Activated T-helper 2 cell treated with anti-CD3 and anti-CD28 coated beads, Interferon-gamma antibody, Interleukin-2, Interleukin-4, amounts not matched to agents 10 μg/mL and 5 μg/mL and 100 μg/mL, durations not matched to agents 14 hours and 24 hours and 36 hours (primary cell): ENCODE measurements around the gene ZNF628. TPM values are rescaled to one million over a fixed set of nuclear protein-coding genes. Genes with fewer than 3 reads are reported as not detected.

ENCODE experiments used
- DNase-seq: peaks from one replicate; pipeline ENCODE4 v3.0.0; 2021; ENCODE audit warnings: low spot score
- H3K27ac Mint-ChIP-seq: one replicate; pipeline ENCODE4 v1.8.0; 2021; ENCODE audit warnings: mixed read lengths
- H3K27me3 Mint-ChIP-seq: one replicate; pipeline ENCODE4 v1.8.0; 2021; ENCODE audit warnings: low read depth, mixed read lengths
- H3K36me3 Mint-ChIP-seq: one replicate; pipeline ENCODE4 v1.8.0; 2021; ENCODE audit warnings: low read depth, mixed read lengths
- H3K4me1 Mint-ChIP-seq: one replicate; pipeline ENCODE4 v1.8.0; 2021; ENCODE audit warnings: low read depth, mixed read lengths
- H3K4me3 Mint-ChIP-seq: one replicate; pipeline ENCODE4 v1.8.0; 2021; ENCODE audit warnings: low read depth, mild to moderate bottlenecking, moderate library complexity, mixed read lengths
- H3K9me3 Mint-ChIP-seq: one replicate; pipeline ENCODE4 v1.8.0; 2021; ENCODE audit warnings: mixed read lengths
- intact Hi-C: fragments of 100-400 bp; cut with micrococcal nuclease; formaldehyde crosslinking; loops from one replicate; pipeline ENCODE4 v1.15.1; 2023
- total RNA-seq: library from RNA; stranded (reverse); gene quantifications from 2 replicates; pipeline ENCODE4 v1.2.3, GENCODE V29; 2022

Gene ZNF628
- total RNA-seq, 1 donor from 2014 or later = 8.6 TPM

DNA sequence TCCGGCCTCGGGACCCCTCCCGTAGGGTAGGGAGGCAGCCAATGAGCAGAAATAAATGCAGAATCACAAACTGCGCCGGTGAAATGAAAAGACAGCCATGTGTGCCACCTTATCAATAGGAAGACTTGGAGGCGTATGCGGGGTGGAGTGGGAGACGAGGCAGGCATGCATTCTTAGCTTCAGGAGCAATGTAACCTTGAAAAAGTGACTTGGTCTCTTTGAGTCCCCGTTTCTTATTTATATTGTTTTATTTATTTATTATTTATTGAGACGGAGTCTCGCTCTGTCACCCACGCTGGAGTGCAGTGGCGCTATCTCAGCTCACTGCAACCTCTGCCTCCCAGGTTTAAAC, 27.8 kb downstream of the ZNF628 start:
- Mint-ChIP-seq H3K27ac (no peak overlapping the region), H3K27me3 (peaks cover 5% of the 10 kb centered on the region), H3K36me3 (peaks cover 6% of the 10 kb centered on the region), H3K4me1 (peaks cover 15% of the 10 kb centered on the region), H3K4me3 (peak overlapping the region; percentile 75), H3K9me3 (peaks cover 8% of the 10 kb centered on the region)
- no peak for DNase-seq
- intact Hi-C loops = loop anchor here (5.0 kb wide), 1 partner anchor 362 kb away; no protein-coding TSS in a partner anchor

DNA sequence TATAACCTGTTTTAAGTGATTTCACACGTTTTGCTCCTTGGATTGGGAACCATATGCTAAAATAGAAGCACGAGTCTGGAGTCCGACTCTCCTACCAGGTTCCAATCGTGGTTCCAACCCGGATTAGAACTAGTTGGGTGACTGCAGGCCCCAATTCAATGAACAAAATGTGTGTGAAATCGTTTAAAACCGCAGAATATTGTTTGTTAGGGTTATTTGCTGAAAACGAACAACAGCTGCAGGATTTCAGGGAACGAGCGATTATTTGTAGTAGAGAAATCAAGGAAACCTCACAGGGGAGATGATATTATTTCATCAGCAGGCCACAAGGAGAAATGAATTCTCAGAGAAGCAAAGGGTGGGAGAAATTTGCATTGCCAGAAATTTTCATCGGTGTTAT, 28.6 kb downstream of the ZNF628 start:
- peaks cover 6% of the 10 kb centered on the region for H3K27me3 Mint-ChIP-seq

DNA sequence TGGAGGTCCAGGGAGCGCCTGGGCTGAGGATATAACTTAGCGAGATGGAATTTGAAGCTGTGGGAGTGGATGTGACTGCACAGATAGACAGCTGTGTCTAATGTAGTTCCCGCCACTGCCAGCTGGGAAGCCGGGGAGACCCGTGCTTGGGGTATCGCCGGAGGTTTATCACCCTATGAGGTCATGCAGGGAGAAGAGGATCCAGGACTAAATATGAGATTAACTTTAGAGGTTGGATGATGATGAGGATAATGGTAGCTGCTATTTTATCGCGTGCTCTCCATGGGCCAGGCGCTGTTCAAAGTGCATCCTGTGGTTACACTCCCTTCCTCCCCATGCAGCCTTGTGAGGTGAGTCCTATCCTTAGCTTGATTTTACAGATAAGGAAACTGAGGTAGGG, 31.7 kb downstream of the ZNF628 start:
- Mint-ChIP-seq H3K4me1 (peaks cover 6% of the 10 kb centered on the region), H3K9me3 (peaks cover 6% of the 10 kb centered on the region), H3K27ac (no peak overlapping the region), H3K27me3 (peaks cover 9% of the 10 kb centered on the region), H3K4me3 (no peak overlapping the region), H3K36me3 (peaks cover 5% of the 10 kb centered on the region)
- intact Hi-C loops = no loop called here
- DNase-seq = no peak

More for the DNA sequence above, 28.6 kb downstream of the ZNF628 start:
- H3K9me3 Mint-ChIP-seq = peaks cover 8% of the 10 kb centered on the region
- peaks cover 6% of the 10 kb centered on the region for H3K36me3 Mint-ChIP-seq
- no peak overlapping the region for H3K4me3 Mint-ChIP-seq
- H3K27ac Mint-ChIP-seq = no peak overlapping the region
- peaks cover 15% of the 10 kb centered on the region for H3K4me1 Mint-ChIP-seq
- intact Hi-C loops = loop anchor here (5.0 kb wide), 1 partner anchor 363 kb away; no protein-coding TSS in a partner anchor
- no peak for DNase-seq

DNA sequence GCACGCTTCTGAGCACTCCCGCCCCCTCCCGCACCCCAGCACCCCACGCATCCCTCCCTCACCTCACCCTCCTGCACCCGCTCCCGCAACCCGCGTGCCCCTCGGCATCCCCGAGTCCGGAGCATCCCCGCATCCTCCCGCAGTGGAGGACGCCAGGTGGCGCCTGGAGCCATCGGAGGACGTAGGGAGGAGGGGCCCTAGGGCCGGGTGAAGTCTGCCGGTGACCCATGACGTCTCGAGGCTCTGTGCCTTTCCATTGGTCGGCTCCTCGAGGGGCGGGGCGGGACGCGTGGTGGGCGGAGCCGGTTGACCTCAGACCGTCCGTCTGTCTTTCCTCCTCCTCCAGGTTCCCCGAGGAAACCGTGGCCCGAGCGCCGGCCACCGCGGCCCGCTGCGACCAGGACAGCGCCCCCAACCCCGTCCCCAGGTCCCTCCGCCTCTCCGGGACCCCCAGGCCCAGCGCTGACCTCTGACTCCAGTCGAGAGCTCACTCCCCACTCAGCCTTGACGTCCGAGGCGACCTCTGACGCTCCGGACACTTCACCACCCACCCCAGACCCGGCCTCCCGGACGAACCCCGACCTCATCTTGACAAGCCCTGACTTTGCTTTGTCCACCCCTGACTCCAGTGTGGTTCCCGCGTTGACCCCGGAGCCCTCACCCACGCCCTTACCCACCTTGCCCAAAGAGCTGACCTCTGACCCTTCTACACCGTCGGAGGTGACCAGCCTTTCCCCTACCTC, 40.6 kb downstream of the ZNF628 start:
- H3K27ac Mint-ChIP-seq = peak overlapping the region; percentile 59

DNA sequence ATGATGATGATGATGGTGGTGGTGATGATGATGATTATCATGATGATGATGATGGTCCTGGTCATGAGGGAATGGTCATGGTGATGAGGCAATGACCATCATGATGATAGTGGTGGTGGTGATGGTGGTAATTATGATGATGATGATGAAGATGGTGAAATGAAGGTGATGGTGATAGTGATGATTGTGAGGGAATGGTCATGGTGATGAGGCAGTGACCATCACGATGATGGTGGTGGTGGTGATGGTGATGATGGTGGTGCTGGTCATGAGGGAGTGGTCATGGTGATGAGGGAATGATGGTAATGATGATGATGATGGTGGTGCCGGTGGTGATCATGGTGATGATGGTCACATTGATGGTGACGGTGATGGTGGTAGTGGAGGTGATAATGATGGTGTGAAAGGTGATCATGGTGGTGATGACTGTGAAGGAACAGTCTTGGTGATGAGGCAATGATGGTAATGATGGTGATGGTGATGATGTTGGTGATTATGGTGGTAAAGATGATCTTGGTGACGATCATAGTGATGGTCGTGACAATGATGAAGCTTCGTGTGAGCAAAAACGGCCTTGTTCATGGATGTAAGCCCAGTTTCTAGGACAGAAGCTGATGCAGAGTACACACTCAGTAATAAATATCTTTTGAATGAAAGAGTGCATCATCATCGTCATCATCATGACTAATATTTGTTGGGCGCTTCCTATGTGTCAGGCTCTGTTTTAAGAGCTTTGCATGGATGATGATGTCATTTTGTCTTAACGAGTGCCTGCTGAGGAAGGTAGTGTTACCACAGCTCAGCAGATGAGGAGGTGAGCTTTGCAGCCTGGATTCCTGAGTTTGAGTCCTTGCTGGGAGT, 43.3 kb downstream of the ZNF628 start:
- no peak overlapping the region for H3K27ac Mint-ChIP-seq
- no peaks in the 10 kb centered on the region for H3K9me3 Mint-ChIP-seq
- H3K4me1 Mint-ChIP-seq = peaks cover 2% of the 10 kb centered on the region
- no peak for DNase-seq
- no peak overlapping the region for H3K4me3 Mint-ChIP-seq
- H3K36me3 Mint-ChIP-seq = no peaks in the 10 kb centered on the region
- no peaks in the 10 kb centered on the region for H3K27me3 Mint-ChIP-seq
- intact Hi-C loops = no loop called here

More for the DNA sequence above, 40.6 kb downstream of the ZNF628 start:
- intact Hi-C loops = loop anchor here (1.0 kb wide), 2 partner anchors 89 to 114 kb away; no protein-coding TSS in a partner anchor
- peaks cover 2% of the 10 kb centered on the region for H3K4me1 Mint-ChIP-seq
- H3K27me3 Mint-ChIP-seq = peaks cover 3% of the 10 kb centered on the region
- no peaks in the 10 kb centered on the region for H3K9me3 Mint-ChIP-seq
- DNase-seq = peak; percentile 86
- H3K4me3 Mint-ChIP-seq = peak overlapping the region; percentile 67
- no peaks in the 10 kb centered on the region for H3K36me3 Mint-ChIP-seq

DNA sequence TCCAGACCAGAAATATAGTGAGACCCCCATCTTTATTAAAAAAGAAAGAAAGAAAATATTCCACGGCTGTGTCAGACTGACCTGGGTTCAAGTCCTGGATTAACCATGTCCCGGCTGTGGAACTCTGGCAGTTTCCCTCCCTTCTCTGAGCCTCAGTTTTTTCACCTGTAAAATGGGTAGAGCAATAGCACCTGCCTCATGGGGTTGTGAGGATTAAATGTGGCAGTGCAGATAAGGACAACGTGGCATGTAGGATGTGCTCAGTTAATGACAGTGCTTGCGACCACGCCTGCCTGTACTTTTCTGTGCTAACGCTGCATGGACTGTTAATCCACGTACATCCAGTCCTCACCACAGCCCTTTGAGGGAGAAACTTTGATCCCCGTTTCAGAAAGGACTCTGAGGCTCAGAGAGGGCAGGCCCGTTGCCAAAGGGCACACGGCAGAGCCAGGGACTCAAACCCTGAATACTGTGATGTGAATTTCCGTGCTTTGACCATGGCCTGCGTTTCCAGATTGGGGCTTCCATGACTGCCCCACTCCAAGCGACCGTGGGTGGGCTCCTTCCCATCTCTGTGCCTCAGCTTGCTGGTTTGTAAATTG, 44.4 kb downstream of the ZNF628 start:
- Mint-ChIP-seq H3K9me3 (no peaks in the 10 kb centered on the region), H3K4me3 (no peak overlapping the region), H3K4me1 (peaks cover 2% of the 10 kb centered on the region), H3K36me3 (no peaks in the 10 kb centered on the region), H3K27ac (no peak overlapping the region), H3K27me3 (no peaks in the 10 kb centered on the region)
- intact Hi-C loops = no loop called here
- no peak for DNase-seq

DNA sequence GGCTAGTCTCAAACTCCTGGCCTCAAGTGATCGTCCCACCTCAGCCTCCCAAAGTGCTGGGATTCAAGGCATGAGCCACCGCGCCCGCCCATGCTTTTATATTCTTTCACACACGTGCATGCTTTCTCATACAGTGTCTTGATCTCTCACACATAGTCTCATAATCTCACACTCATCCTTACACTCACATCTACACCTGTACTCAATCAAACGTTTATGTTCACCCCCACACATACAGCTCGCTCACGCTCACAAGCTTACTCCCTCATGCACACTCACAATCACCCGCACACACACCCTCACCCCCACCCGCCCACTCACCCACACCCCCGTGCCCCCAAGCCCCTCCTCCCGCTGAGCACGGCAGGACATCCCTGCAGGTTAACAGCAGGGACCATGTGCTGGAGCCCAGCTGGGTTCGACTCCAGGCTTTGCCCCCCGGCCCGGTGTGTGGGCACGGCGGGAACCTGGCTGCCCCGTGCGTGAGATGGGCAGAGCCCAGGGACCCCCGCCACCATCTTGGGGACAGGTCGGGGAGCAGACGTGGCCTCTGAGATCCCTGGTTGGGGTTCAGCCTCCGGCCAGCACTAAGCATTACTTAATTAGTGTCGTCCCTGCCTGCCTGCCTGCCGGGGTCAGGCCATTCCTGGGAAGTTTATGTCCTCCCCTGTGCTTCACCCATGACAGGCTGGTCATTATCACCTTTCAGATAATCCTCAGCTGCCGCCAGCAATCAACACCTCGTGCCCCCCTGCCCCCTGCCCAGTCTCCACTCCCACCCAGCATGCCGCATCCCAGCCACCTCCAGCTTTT, 49.1 kb downstream of the ZNF628 start:
- intact Hi-C loops = no loop called here
- H3K27ac Mint-ChIP-seq = no peak overlapping the region
- no peaks in the 10 kb centered on the region for H3K27me3 Mint-ChIP-seq
- no peak for DNase-seq
- no peak overlapping the region for H3K4me3 Mint-ChIP-seq
- no peaks in the 10 kb centered on the region for H3K4me1 Mint-ChIP-seq
- H3K9me3 Mint-ChIP-seq = no peaks in the 10 kb centered on the region
- H3K36me3 Mint-ChIP-seq = no peaks in the 10 kb centered on the region

DNA sequence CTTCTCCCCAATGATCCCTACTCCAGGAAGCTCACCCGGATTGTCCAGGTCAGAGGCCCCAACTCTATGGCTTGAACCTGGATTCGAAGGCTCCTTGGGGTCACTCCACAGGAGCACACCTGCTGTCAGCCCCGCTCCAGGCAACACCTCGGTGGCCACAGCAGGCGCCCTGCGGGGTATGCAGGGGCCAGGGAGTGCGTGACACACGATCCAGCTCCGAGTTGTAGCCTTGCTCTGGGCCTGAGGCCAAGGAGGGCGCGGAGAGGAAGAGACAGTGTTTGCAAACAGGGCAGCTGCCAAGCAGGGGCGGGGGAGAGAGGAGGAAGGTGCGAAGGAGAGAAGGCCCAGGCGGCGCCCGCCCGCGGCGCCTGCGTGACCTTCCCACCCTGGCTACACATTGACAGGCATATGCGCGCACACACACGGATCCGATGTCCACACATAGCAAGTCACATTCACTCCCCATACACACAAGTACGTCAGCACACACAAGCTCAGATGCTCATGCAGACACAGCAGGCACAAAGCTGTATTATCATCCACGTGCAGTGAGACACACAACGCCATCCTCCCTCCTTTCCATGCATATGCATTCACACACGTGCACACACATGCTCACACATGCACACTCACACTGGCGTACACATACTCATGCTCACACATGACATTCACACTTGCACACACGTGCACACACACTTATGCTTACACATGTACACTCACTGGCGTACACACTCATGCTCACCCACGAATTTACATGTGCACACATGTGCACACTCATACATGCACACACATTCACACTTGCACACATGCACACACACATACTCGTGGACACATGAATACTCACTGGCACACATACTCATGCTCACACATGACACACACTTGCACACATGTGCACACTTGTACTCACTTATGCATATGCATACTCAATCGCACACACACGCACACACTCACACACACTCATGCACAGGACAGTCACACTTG, 50.1 kb downstream of the ZNF628 start:
- H3K9me3 Mint-ChIP-seq = no peaks in the 10 kb centered on the region
- no peaks in the 10 kb centered on the region for H3K27me3 Mint-ChIP-seq
- H3K4me3 Mint-ChIP-seq = no peak overlapping the region
- intact Hi-C loops = no loop called here
- no peak overlapping the region for H3K27ac Mint-ChIP-seq
- H3K36me3 Mint-ChIP-seq = no peaks in the 10 kb centered on the region
- DNase-seq = no peak
- H3K4me1 Mint-ChIP-seq = no peaks in the 10 kb centered on the region

DNA sequence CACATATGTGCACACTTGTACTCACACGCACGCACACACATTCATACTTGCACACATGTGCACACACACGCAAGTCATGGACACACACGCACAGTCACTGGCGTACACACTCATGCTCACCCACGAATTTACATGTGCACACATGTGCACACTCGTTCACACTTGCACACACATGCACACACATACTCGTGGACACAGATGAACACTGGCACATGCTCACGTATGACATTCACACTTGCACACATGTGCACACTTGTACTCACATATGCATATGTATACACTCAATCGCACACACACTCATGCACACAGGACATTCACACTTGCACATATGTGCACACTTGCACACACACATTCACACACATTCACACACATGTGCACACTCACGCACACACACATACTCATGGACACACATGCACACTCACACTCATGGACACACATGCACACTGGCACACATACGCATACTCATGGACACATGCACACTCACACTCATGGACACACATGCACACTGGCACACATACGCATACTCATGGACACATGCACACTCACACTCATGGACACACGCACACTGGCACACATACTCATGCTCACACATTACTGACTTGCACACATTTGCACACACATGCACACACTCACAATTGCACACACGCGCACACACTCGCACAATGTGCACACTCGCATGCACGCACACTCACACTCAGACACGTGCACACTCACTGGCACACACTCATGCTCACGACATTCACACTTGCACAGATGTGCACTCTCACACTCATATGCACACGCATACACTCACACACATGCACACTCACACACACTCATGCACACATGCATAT, 51.0 kb downstream of the ZNF628 start:
- H3K36me3 Mint-ChIP-seq = no peaks in the 10 kb centered on the region
- H3K4me1 Mint-ChIP-seq = no peaks in the 10 kb centered on the region
- intact Hi-C loops = no loop called here
- no peak overlapping the region for H3K27ac Mint-ChIP-seq
- DNase-seq = no peak
- H3K4me3 Mint-ChIP-seq = no peak overlapping the region
- no peaks in the 10 kb centered on the region for H3K9me3 Mint-ChIP-seq
- H3K27me3 Mint-ChIP-seq = no peaks in the 10 kb centered on the region

DNA sequence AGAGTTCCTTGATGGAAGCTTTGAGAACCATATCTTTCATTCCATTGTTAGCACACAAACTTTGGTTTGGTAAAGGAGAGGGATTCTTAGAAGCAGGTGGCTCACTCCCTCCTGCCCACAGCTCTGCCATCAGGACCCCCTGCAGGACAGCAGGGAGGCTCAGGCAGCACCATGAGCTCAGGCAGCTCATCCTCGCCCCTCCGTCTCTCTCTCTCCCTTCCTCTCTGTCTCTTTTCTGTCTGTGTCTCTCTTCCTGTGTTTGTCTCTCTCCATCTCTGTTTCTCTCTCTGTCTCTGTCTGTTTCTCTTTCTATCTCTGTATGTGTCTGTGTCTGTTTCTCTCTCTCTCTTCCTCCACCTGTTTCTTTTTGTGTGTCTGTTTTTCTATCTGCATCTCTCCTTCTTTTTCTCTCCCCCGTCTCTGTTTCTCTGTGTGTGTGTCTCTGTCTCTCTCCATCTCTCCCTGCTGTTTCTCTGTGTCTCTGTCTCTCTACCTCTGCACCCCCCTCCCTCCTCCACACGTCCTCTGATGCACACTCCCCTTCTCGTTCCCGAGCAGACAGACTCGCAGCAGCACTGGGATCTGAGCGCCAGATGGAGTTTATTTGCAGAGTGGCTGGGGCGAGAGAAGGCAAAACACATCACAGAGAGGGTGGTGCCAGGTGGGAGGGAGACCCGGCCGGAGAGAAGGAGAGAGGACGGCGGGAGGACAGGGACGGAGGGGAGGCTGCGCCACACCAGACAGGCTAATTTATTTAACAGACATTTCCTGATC, 51.8 kb downstream of the ZNF628 start:
- Mint-ChIP-seq H3K36me3 (no peaks in the 10 kb centered on the region), H3K9me3 (no peaks in the 10 kb centered on the region), H3K27me3 (no peaks in the 10 kb centered on the region), H3K27ac (no peak overlapping the region), H3K4me3 (no peak overlapping the region), H3K4me1 (no peaks in the 10 kb centered on the region)
- intact Hi-C loops = no loop called here
- no peak for DNase-seq
